ENCODE data around the gene RBL1. TPM values are rescaled to one million over a fixed set of nuclear protein-coding genes. Genes with fewer than 3 reads are reported as not detected.
A peak's percentile ranks its signal among the peaks of the same experiment; 100 is the strongest.

RBL1 gene
- total RNA-seq, 2 donors from 2014 or later = 2.1 to 2.4 TPM

DNA sequence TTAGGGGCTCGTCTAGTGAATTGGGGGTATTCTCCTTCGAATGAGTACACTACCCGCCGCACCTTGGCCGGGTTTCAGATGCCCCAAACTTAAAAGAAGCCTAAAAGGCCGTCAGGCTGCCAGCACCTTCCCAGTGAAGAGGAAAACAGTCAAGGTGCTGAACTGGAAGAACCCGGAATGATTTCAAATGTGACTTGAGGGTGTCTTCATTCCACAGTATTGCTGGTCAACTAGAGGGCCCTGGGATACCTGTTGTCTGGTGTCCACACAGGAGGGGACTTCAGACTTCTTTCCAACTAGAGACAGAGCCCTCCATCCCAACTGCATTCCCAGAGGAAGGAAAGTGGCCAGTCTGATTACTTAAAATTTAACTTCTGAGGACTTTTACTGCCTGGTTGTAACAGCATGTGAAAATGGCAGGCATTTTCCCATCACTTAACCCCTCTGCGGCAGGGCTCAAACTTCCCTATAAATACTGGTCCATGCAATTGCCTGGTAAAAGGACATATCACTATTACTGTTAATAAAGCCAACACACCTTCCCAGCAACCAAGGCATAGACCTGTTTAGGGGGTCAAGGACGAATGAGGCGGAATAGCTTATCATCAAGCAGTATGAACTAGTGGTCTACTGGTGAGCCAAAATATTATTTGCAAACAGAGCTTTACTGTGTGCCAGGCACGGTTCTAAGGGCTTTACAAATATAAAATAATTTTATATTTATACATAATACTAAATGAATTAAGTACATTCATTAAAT lies 143.6 kb downstream of the RBL1 start:
- no peak for DNase-seq (ENCODE audit: low spot score)
- Histone ChIP-seq H3K9me3 (no peaks in the 10 kb centered on the region), H3K4me1 (peaks cover 0 to 38% of the 10 kb centered on the region in 2 donors)

DNA sequence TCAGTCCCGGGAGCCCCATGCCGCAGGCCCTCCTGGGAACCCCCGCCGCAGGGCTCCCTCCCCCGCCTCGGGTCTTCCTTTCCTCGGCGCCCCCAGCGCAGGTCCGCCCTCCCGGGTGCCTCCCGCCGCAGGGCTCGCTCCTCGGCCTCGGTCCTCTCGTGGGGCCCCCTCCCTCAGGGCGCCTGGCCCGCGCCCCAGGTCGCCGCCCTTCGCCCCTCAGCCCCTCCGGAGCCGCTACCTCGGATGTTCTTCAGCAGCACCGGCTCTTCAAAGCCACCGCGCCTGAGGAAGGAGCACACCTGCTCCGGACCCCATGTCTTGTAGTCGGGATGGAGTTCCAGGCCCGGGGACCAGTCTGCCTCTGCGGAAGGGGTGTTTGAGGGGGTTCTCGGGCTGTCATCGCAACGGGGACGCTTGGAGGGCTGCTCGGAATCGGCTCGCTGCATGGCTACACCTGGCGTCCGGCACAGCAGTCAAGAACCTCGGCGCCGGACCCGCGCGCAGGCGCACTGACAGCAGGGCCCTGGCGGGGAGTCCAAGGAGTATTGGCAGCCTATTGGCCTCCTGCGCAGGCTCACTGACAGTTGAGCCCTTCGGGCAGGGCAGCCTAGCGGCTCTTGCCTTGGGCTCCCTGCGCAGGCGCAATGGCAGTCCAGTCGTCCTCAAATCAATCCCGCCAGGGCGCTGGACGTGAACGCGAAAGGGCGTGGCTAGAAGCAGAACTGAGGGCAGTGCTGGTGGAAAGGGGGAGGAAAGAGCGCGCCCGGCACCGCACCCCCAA lies 144.4 kb downstream of the RBL1 start, which contains the start of gene SAMHD1:
Gene SAMHD1, minus strand, starts transcription at position 511 of the 781 bp plus-strand sequence. Its CDS starts 65 bp downstream, at position 446.
- H3K27me3 ChIP-seq = no peaks in the 10 kb centered on the region
- peak within 1 kb of the TSS; percentile 94 to 100 for H3K4me3 ChIP-seq
- TF ChIP-seq, protein P1, sequence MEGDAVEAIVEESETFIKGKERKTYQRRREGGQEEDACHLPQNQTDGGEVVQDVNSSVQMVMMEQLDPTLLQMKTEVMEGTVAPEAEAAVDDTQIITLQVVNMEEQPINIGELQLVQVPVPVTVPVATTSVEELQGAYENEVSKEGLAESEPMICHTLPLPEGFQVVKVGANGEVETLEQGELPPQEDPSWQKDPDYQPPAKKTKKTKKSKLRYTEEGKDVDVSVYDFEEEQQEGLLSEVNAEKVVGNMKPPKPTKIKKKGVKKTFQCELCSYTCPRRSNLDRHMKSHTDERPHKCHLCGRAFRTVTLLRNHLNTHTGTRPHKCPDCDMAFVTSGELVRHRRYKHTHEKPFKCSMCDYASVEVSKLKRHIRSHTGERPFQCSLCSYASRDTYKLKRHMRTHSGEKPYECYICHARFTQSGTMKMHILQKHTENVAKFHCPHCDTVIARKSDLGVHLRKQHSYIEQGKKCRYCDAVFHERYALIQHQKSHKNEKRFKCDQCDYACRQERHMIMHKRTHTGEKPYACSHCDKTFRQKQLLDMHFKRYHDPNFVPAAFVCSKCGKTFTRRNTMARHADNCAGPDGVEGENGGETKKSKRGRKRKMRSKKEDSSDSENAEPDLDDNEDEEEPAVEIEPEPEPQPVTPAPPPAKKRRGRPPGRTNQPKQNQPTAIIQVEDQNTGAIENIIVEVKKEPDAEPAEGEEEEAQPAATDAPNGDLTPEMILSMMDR (IDR thresholded peaks at IDR 0.05) = peak in 1 of 2 donors; percentile 24
- H3K9me3 ChIP-seq = no peaks in the 10 kb centered on the region
- H3K36me3 ChIP-seq = peaks cover 4% of the 10 kb centered on the region
- peak; percentile 97 for DNase-seq (ENCODE audit: low spot score)
- H3K4me1 ChIP-seq = peaks cover 0 to 45% of the 10 kb centered on the region in 2 donors
- H3K27ac ChIP-seq = peak within 1 kb of the TSS; percentile 93 to 94

More for the DNA sequence above, 143.6 kb downstream of the RBL1 start:
- H3K36me3 ChIP-seq = no peaks in the 10 kb centered on the region
- peak overlapping the region; percentile 94 to 100 for H3K4me3 ChIP-seq
- TF ChIP-seq, protein P1 (IDR thresholded peaks at IDR 0.05) = no peak
- no peaks in the 10 kb centered on the region for H3K27me3 ChIP-seq
- H3K27ac ChIP-seq = peak overlapping the region; percentile 93 to 94

DNA sequence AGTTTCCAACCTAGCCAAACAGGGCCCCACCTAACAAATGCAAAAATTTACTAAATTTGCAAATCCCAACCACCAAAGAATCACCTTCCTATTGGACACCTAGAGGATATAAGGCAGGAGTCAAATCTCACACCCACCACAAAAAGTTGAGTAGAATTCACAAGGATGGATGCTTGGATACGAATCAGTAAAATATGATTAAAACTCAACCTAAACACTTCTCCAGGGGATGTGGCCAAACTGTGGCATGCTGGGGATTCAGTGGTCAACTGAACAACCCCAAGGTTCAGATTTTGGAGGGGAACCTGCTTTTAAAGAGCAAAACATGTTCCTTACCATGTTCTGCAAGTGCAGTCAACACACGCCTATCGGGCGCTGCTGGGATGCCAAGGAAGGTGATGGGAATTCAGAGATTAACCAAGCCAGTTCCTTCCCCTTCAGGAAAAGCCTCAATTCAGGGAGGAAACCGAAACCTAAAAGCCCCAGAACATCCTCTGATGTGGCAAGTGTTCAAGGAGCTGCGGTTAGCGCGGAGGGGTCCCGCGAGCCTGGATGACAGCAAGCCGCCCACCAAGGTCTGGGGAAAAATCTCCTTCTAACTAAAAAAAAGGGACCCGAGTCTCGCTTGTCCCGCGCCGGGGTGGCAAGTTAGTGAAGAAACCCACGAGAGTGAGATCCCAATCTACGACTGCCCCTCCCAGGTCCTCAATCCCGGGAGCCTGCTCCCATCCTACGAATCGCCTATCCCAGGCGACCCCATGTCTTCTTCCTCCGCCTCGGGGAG lies 145.2 kb downstream of the RBL1 start:
- Histone ChIP-seq H3K4me3 (peak overlapping the region; percentile 94 to 100), H3K4me1 (peaks cover 0 to 53% of the 10 kb centered on the region in 2 donors)
- TF ChIP-seq, protein P1 (IDR thresholded peaks at IDR 0.05) = no peak

More for the DNA sequence above, 145.2 kb downstream of the RBL1 start:
- DNase-seq (ENCODE audit: low spot score) = no peak
- no peaks in the 10 kb centered on the region for H3K27me3 ChIP-seq
- H3K9me3 ChIP-seq = no peaks in the 10 kb centered on the region
- peak overlapping the region; percentile 93 to 94 for H3K27ac ChIP-seq
- peaks cover 12% of the 10 kb centered on the region for H3K36me3 ChIP-seq

Other genes with a start within 250 kb of the RBL1 start
- under 1 TPM in 1 of 2 donors, not detected in 1; 0.30 TPM for gene TLDC2, start 219.9 kb downstream of the RBL1 start, total RNA-seq
- 100 to 1,000 TPM in 1 of 2 donors, 10 to 100 TPM in 1; 87.2 to 144 TPM for gene SAMHD1, start 144.3 kb downstream of the RBL1 start, total RNA-seq
- gene RPN2, start 83.3 kb upstream of the RBL1 start, total RNA-seq = 100 to 1,000 TPM; 126 to 129 TPM
- gene MROH8, start 83.6 kb upstream of the RBL1 start, total RNA-seq = 1 to 10 TPM; 3.8 to 5.8 TPM
- gene GHRH, start 165.8 kb upstream of the RBL1 start, total RNA-seq = 1 to 10 TPM; 1.5 to 3.6 TPM
- 10 to 100 TPM; 13.1 to 17.8 TPM for gene MANBAL, start 193.7 kb upstream of the RBL1 start, total RNA-seq